HEK293T (cell line): ENCODE results near the gene CDC37L1.

ENCODE experiments used
- CTCF ChIA-PET: fragments of 350-600 bp; formaldehyde crosslinking; extraction: SDS; loops from one replicate; lab custom pipeline; 2021; ENCODE audit warnings: antibody characterized with exemption, inconsistent platforms; lab: Yijun Ruan, JAX
- POLR2A ChIA-PET: fragments of 350-600 bp; formaldehyde crosslinking; extraction: SDS; loops from one replicate; lab custom pipeline; 2020; ENCODE audit warnings: antibody characterized with exemption, inconsistent platforms; lab: Yijun Ruan, JAX
- DNase-seq: peaks from one replicate; pipeline ENCODE4 v3.0.0; 2012; ENCODE audit warnings: mixed read lengths; ENCODE audit errors: extremely low spot score
- ARNT ChIP-seq: fragments of 450-650 bp; IDR thresholded peaks from 2 replicates; pipeline ENCODE4 v1.6.1; 2017; ENCODE audit warnings: mild to moderate bottlenecking
- BHLHE40 ChIP-seq: fragments of 450-650 bp; IDR thresholded peaks from 2 replicates; pipeline ENCODE4 v1.6.1; 2016; ENCODE audit warnings: mild to moderate bottlenecking, moderate library complexity, borderline replicate concordance
- CTBP1 ChIP-seq: fragments of 450-650 bp; IDR thresholded peaks from 2 replicates; pipeline ENCODE4 v1.6.1; 2016; ENCODE audit warnings: borderline replicate concordance
- ELF4 ChIP-seq: fragments of 450-650 bp; IDR thresholded peaks from 2 replicates; pipeline ENCODE4 v1.6.1; 2017; ENCODE audit warnings: antibody characterized with exemption
- FOXK2 ChIP-seq: fragments of 450-650 bp; IDR thresholded peaks from 2 replicates; pipeline ENCODE4 v1.6.1; 2016; ENCODE audit warnings: mild to moderate bottlenecking
- FOXM1 ChIP-seq: fragments of 450-650 bp; IDR thresholded peaks from 2 replicates; pipeline ENCODE4 v1.6.1; 2017; ENCODE audit warnings: mild to moderate bottlenecking, borderline replicate concordance
- HDGF ChIP-seq: fragments of 450-650 bp; IDR thresholded peaks from 2 replicates; pipeline ENCODE4 v1.6.1; 2017; ENCODE audit warnings: antibody characterized with exemption, borderline replicate concordance
- L3MBTL2 ChIP-seq: fragments of 450-650 bp; conservative IDR thresholded peaks from 2 replicates; pipeline ENCODE4 v1.6.1; 2016; ENCODE audit warnings: mild to moderate bottlenecking
- LEF1 ChIP-seq: fragments of 450-650 bp; IDR thresholded peaks from 2 replicates; pipeline ENCODE4 v1.6.1; 2017; ENCODE audit warnings: mild to moderate bottlenecking, borderline replicate concordance
- NFRKB ChIP-seq: fragments of 450-650 bp; IDR thresholded peaks from 2 replicates; pipeline ENCODE4 v1.6.1; 2016; ENCODE audit warnings: mild to moderate bottlenecking, moderate library complexity
- SP1 ChIP-seq: fragments of 450-650 bp; IDR thresholded peaks from 2 replicates; pipeline ENCODE4 v1.6.1; 2017
- SUZ12 ChIP-seq: fragments of 450-650 bp; IDR thresholded peaks from 2 replicates; pipeline ENCODE4 v1.6.1; 2016; ENCODE audit warnings: mild to moderate bottlenecking
- TARDBP ChIP-seq: fragments of 450-650 bp; IDR thresholded peaks from 2 replicates; pipeline ENCODE4 v1.6.1; 2016
- ZNF384 ChIP-seq: fragments of 450-650 bp; IDR thresholded peaks from 2 replicates; pipeline ENCODE4 v1.6.1; 2016
- TF ChIP-seq, protein P1 (sequence below): fragments of 450-650 bp; IDR thresholded peaks from 2 replicates; pipeline ENCODE4 v1.6.1; 2016

Gene CDC37L1

DNA sequence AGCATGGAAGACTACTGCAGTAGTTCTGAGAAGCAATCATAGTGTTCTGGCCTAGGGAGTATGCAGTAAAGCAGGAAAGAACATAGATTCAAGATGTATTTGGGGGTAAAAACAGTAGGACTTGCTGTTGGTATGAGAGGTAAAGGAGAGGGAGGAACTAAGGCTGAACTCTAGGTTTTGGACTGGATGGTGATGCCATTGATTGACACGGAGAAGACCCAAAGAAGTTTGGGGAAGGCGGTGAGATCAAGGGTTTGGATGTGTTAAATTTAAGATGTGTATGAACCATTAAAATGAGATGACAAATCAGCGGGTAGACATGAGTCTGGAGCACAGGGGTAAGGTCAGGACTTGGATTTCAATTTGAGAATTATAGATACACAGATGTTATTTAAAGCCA is 2.0 kb upstream of the CDC37L1 start:
- POLR2A ChIA-PET, result no interaction called here
- DNase-seq, result no peak
- TF ChIP-seq LEF1, result no peak
- no peak for TF ChIP-seq FOXM1
- TF ChIP-seq BHLHE40, result no peak
- TF ChIP-seq, protein P1, sequence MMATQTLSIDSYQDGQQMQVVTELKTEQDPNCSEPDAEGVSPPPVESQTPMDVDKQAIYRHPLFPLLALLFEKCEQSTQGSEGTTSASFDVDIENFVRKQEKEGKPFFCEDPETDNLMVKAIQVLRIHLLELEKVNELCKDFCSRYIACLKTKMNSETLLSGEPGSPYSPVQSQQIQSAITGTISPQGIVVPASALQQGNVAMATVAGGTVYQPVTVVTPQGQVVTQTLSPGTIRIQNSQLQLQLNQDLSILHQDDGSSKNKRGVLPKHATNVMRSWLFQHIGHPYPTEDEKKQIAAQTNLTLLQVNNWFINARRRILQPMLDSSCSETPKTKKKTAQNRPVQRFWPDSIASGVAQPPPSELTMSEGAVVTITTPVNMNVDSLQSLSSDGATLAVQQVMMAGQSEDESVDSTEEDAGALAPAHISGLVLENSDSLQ, result peak; percentile 82
- CTCF ChIA-PET, result no interaction called here

DNA sequence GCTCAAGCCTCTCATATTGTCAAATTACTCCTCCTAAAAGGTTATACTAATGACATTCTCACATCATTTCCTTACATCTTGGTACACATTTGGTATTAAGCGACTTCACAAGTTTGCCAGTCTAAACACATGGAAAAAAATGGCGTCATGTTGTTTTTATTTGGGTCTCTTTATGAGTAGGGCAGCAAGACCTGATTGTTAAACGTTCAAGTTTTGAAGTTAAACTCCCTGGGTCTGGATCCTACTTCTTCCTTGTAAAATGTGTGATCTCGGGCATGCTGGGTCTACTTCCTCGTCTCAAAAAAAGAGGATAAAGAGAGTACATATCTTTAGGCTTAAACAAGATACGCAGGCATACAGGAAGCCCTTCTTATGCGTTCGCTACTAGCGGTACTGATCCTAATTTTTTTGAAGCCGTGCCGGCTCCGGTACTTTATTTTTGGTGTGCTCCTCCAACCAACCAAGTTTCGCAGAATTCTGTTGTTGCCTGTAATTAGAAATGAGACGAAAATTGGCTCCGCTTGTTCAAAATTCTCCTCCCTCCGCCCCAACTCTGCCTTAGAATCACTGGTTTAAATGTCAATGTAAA is 596 bp upstream of the CDC37L1 start:
- no peak for DNase-seq
- POLR2A ChIA-PET, result interaction anchor here (0.9 to 1.4 kb wide), 8 partner anchors 10 to 1152 kb away, joined by 3 to 14 read pairs (median 4); partner anchors contain the start of genes PLPP6 and SPATA6L
- CTCF ChIA-PET, result no interaction called here
- TF ChIP-seq NFRKB (no peak), L3MBTL2 (peak; percentile 84)

DNA sequence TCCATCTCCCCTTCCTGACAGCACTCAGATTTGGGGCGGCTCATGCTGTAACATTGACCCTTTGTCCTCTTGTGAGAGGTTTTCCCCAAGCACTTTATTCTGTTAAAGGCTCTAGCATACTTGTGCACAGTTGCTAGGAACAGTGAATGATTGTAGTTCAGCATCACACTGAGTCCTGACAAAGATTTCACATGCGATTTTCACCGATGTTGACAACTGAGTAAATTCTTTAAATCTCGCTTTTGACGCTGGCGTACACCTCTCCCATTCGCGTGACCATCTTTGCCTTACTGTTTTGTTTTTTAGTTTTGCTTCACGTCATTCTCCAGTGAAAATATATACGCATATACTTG is 780 bp downstream of the CDC37L1 start:
- CTCF ChIA-PET, result interaction anchor here (1.0 kb wide), 1 partner anchor 66 kb away, joined by 3 read pairs; no protein-coding TSS in a partner anchor
- POLR2A ChIA-PET, result interaction anchor here (1.1 to 1.4 kb wide), 3 partner anchors 17 to 1154 kb away, joined by 3 to 5 read pairs (median 5); partner anchors contain the start of gene PLPP6
- no peak for DNase-seq
- TF ChIP-seq SUZ12, result no peak
- TF ChIP-seq TARDBP, result no peak
- no peak for TF ChIP-seq BHLHE40
- TF ChIP-seq ELF4, result no peak
- no peak for TF ChIP-seq ZNF384
- no peak for TF ChIP-seq CTBP1
- TF ChIP-seq NFRKB, result no peak

DNA sequence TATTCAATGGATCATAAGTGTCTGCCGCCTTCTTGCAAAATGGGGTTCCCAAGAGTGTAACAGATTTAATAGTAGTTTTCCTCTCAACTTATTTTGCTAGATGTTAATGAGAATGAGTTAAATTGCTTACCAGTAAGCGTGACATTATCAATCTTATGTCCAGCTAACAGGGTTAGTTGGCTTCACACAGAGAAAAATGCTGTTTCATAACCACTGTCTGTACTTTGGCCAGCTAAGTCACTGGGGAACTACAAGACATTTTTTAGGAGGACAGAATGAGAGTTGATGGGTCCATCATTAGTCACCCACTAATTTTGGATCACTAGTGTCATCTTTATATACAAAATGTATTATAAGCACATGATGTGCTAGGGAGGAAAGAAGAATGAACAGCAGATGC is 1.4 kb downstream of the CDC37L1 start:
- ChIA-PET POLR2A (no interaction called here), CTCF (no interaction called here)
- no peak for DNase-seq
- TF ChIP-seq FOXM1 (no peak), HDGF (no peak), TARDBP (no peak), NFRKB (no peak), CTBP1 (no peak), L3MBTL2 (no peak)

DNA sequence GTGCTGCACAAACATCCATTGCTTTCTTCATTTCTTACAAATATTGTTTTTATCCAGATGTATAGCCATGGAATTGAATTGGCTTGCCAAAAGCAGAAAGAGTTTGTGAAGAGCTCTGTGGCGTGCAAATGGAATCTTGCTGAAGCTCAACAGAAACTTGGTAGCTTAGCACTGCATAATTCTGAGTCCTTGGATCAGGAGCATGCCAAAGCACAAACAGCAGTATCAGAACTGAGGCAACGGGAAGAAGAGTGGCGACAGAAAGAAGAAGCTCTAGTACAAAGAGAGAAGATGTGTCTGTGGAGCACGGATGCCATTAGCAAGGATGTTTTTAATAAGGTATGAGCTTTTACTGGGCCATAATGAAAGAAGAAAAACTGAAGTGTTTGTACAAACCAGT is 5.5 kb downstream of the CDC37L1 start:
- no peak for TF ChIP-seq ELF4
- TF ChIP-seq NFRKB, result no peak
- TF ChIP-seq FOXK2, result no peak
- no peak for TF ChIP-seq SUZ12
- TF ChIP-seq, protein P1, result no peak
- TF ChIP-seq LEF1, result no peak
- TF ChIP-seq ARNT, result no peak
- no peak for TF ChIP-seq CTBP1
- no peak for TF ChIP-seq ZNF384
- no peak for TF ChIP-seq L3MBTL2
- no peak for TF ChIP-seq SP1
- TF ChIP-seq HDGF, result no peak
- no peak for TF ChIP-seq BHLHE40
- CTCF ChIA-PET, result no interaction called here
- no peak for DNase-seq
- POLR2A ChIA-PET, result no interaction called here

DNA sequence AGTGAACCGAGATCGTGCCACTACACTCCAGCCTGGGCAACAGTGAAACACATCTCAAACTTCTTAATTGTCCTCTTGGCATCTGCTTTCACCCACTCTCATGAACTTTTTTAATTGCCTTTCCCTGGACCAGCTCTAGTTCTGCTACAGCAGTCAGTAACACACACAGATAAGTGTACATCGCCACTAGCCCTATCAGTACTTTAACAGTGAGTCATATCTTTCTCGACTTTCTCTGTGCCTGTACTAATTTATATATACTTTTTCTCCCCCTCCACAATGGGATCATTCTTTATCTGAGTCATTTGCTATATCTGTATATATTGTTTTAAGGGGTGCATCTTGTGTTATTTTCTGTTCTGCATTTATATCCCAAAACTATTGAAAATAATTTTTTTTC is 6.7 kb downstream of the CDC37L1 start:
- TF ChIP-seq FOXK2 (no peak), ARNT (no peak), SP1 (no peak), ZNF384 (no peak), CTBP1 (no peak)
- TF ChIP-seq, protein P1, result no peak
- ChIA-PET POLR2A (no interaction called here), CTCF (no interaction called here)
- DNase-seq, result no peak

DNA sequence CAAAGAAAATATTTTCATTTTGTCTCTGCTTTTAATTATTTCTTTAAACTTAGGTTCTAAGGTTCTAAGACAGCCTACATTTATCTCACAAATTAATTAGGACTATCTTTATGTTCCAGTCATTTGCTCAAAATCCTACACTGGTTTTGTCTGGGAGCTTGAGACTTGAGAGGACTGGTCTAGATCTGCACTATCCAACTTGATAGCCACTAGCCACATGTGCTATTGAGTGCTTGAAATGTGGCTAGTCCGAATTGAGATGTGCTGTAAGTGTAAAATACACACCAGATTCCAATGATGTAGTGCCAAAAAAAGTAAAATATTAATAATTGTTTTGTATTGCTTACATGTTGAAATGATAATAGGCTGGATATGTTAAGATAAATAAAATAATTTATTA is 7.2 kb downstream of the CDC37L1 start:
- no peak for TF ChIP-seq CTBP1
- TF ChIP-seq FOXK2, result no peak
- POLR2A ChIA-PET, result no interaction called here
- CTCF ChIA-PET, result no interaction called here
- DNase-seq, result no peak
